ENCODE measurements around the gene STK33.

Gene STK33

GRCh38 chr11:8573777-8574176, 20.3 kb downstream of the STK33 start:
- no peak overlapping the region for H3K27ac ChIP-seq
- TF ChIP-seq ZFX (IDR thresholded peaks at IDR 0.05), result no peak
- no peak for TF ChIP-seq CTCF (conservative IDR thresholded peaks at IDR 0.05)

DNA sequence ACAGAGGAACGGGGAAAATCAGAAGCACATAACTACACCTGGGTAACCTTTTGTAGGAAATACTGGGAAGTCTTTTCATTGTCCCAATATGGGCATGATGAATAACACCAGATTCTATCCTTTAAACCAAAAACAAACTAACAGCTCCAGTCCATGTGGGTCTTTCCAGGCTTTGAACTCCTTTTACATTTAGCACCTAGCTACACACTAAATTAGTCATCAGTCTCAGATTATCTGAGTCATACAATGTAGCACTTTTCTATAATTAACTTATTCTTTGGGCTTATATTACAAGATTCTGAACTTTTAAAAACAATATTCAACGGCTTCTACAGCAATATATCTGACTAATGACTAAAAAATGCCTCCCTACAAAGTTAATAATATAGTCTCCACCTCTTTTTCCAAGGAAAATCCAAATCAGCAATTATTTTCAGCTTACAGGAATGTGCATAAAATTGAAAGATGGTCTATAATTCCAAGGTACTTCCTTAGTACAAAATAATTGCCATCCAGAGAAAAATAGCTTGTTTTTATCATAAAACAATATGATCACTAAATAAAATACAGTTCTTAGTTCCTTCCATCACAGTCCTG, 26.3 kb downstream of the STK33 start:
- no peak overlapping the region for H3K27ac ChIP-seq
- no peak for TF ChIP-seq CTCF (conservative IDR thresholded peaks at IDR 0.05)
- TF ChIP-seq ZFX (IDR thresholded peaks at IDR 0.05), result no peak

DNA sequence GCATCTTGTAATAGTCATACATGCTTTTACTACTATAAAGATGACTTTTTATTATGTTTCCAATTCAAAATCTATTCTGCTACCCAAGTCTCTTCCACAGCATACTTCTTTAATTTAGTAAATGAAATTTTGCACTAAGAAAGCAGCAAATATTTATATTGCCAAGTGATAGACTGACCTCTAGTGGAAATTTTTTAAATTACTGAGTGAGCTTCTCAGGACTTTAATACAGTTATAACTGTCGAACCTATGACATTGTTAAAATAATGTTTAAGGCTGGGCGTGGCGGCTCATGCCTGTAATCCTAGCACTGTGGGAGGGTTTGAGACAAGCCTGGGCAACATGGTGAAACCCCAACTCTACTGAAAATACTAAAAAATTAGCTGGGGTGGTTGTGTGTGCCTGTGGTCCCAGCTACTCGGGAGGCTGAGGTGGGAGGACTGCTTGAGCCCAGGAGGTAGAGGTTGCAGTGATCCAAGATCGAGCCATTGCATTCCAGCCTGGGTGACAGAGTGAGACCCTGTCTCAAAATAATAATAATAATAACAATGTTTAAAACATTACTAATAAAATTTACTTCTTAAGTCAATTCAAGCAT, 27.3 kb downstream of the STK33 start:
- TF ChIP-seq ZFX (IDR thresholded peaks at IDR 0.05) (no peak), CTCF (conservative IDR thresholded peaks at IDR 0.05) (peak; percentile 84)
- no peak overlapping the region for H3K27ac ChIP-seq

GRCh38 chr11:8564526-8564925, 29.5 kb downstream of the STK33 start:
- TF ChIP-seq CTCF (conservative IDR thresholded peaks at IDR 0.05) (no peak; the same call in 1 of the 2 replicates), ZFX (IDR thresholded peaks at IDR 0.05) (no peak)

DNA sequence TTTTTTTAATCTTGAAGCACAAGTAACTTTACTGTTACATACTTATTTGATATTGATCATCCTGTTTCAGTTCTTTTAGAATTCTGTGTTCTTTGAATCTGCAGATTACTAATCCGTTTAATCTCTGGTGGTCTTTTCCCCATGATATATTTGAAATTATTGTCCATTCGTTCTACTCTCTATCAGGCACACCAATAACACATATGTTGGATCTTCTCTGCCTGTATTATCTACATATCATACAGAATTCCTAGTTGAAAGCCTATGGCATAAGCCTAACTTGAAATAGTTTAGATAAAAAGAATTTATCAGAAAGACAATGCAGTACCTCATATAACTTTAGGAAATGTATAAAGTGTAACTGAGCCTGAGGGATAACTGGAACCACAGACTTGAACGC, 32.6 kb downstream of the STK33 start:
- H3K27ac ChIP-seq, result no peak overlapping the region
- no peak for TF ChIP-seq CTCF (conservative IDR thresholded peaks at IDR 0.05)
- no peak for TF ChIP-seq ZFX (IDR thresholded peaks at IDR 0.05)

More at GRCh38 chr11:8564526-8564925, 29.5 kb downstream of the STK33 start:
- no peak overlapping the region for H3K27ac ChIP-seq

GRCh38 chr11:8558436-8558835, 35.6 kb downstream of the STK33 start:
- no peak overlapping the region for H3K27ac ChIP-seq
- TF ChIP-seq ZFX (IDR thresholded peaks at IDR 0.05) (no peak), CTCF (conservative IDR thresholded peaks at IDR 0.05) (no peak)

DNA sequence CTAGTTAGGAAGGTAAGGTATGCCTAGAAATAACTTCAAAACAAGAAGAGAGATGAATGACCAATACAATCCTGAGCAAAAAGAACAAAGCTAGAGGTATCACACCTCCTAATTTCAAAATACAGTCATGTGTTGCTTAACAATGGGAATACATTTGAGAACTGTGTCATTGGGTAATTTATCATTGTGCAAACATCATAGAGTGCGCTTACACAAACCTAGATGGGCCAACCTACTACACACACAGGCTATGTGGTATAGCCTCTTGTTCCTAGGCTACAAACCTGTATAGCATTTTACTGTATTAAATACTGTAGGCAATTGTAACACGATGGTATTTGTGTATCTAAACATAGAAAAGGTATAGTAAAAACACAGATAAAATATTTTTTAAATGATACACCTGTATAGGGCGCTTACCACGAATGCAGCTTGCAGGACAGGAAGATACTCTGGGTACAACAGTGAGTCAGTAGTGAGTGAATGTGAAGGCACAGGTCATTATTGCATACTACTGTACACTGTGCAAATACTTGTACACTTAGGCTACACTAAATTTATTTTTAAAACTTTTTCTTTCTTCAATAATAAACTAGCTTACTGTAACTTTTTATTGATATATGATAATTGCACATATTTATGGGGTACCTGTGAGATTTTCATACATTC, 48.2 kb downstream of the STK33 start:
- TF ChIP-seq CTCF (conservative IDR thresholded peaks at IDR 0.05) (no peak), ZFX (IDR thresholded peaks at IDR 0.05) (no peak)
- no peak overlapping the region for H3K27ac ChIP-seq

Measured in C4-2B (cell line).